Testis (tissue), 2 donors: Measurements from ENCODE around the gene C6orf132.

Experiments used
- POLR2A ChIP-seq: fragments of 450-650 bp; IDR thresholded peaks from one replicate; pipeline ENCODE4 v1.6.1; 2017; ENCODE audit warnings: antibody characterized with exemption, mild to moderate bottlenecking, moderate library complexity
- TF ChIP-seq, protein P1 (sequence below), 3 experiments: fragments of 450-650 bp in 2 of 3; fragments of 200-600 bp in 1 of 3; sonication (generic) in 1 of 3; IDR thresholded peaks; one replicate each; pipeline ENCODE4 v1.5.1; 2016 to 2019; ENCODE audit warnings: antibody characterized with exemption in 3 of 3, mild to moderate bottlenecking in 2 of 3, moderate library complexity in 1 of 3

DNA sequence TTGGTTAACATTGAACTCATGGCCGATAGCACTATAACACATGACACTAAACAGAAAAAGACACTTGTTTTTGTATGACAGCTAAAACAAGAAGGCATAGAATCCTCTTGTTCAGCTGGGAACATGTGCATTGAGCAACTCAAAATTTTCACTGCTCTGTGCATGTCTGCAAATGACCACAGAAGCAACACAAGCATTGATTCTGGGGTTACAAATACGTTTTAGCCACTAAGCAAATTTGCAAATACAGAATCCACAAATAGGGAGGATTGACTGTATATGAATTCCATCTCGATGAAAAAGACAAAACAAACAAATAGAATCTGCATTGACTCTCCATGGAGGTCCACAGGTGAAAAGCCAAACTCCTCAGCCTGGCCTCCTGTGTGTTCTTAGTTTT lies 31.7 kb downstream of the C6orf132 start:
- no peak for TF ChIP-seq POLR2A
- TF ChIP-seq, protein P1, sequence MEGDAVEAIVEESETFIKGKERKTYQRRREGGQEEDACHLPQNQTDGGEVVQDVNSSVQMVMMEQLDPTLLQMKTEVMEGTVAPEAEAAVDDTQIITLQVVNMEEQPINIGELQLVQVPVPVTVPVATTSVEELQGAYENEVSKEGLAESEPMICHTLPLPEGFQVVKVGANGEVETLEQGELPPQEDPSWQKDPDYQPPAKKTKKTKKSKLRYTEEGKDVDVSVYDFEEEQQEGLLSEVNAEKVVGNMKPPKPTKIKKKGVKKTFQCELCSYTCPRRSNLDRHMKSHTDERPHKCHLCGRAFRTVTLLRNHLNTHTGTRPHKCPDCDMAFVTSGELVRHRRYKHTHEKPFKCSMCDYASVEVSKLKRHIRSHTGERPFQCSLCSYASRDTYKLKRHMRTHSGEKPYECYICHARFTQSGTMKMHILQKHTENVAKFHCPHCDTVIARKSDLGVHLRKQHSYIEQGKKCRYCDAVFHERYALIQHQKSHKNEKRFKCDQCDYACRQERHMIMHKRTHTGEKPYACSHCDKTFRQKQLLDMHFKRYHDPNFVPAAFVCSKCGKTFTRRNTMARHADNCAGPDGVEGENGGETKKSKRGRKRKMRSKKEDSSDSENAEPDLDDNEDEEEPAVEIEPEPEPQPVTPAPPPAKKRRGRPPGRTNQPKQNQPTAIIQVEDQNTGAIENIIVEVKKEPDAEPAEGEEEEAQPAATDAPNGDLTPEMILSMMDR (IDR thresholded peaks at IDR 0.05) = no peak
